Psoas muscle (tissue), 8 donors: ENCODE data around the gene POLR2C. TPM values are rescaled to one million over a fixed set of nuclear protein-coding genes. Genes with fewer than 3 reads are reported as not detected.
"Not testable (repeated sequence)": the region's sequence is repeated elsewhere in the genome, so short reads cannot be mapped to it uniquely, and the experiment has no call there.

Source experiments
- ATAC-seq, 4 donors: fragments of 200-7000 bp; cut with Tn5 transposase; one replicate each; pipeline ENCODE4 v1.9.1; 2020; ENCODE audit warnings: moderate library complexity in 3 of 4, mild to moderate bottlenecking in 2 of 4
- DNase-seq, 2 donors: peaks; one replicate each; pipeline ENCODE4 v3.0.0-alpha.2; 2020
- H3K27ac ChIP-seq: fragments of 200-600 bp; one replicate; pipeline ENCODE4 v1.8.0; 2022
- H3K27me3 ChIP-seq, 3 donors: fragments of 200-600 bp in 1 of 3; one replicate each; pipeline versions ENCODE4 v1.6.1 to v1.8.0; 2013 to 2022; ENCODE audit warnings: low read length in 2 of 3, mild to moderate bottlenecking in 2 of 3, moderate library complexity in 1 of 3; ENCODE audit not compliant: insufficient read depth in 3 of 3
- H3K36me3 ChIP-seq, 2 donors: fragments of 200-600 bp in 1 of 2; one replicate each; pipeline versions ENCODE4 v1.6.1 to v1.8.0; 2013 to 2022; ENCODE audit warnings: low read depth in 1 of 2, mild to moderate bottlenecking in 1 of 2, moderate library complexity in 1 of 2; ENCODE audit not compliant: insufficient read depth in 1 of 2
- H3K4me1 ChIP-seq: fragments of 200-600 bp; one replicate; pipeline ENCODE4 v1.8.0; 2022
- H3K4me3 ChIP-seq: fragments of 200-600 bp; one replicate; pipeline ENCODE4 v1.8.0; 2022; ENCODE audit warnings: mild to moderate bottlenecking
- H3K9me3 ChIP-seq: fragments of 200-600 bp; one replicate; pipeline ENCODE4 v1.8.0; 2022
- CTCF ChIP-seq: fragments of 200-600 bp; IDR thresholded peaks from one replicate; pipeline ENCODE4 v1.8.0; 2022; ENCODE audit warnings: antibody characterized with exemption
- WGBS, 3 donors: extraction: QIAGEN DNeasy Blood & Tissue Kit; methylation state at CpG; one replicate each; pipeline versions ENCODE4 v1.1.6 to v1.1.7; 2013; 5-methylcytosine and 5-hydroxymethylcytosine counted together
- intact Hi-C, 2 donors: fragments of 100-400 bp; cut with DNase I; formaldehyde crosslinking; loops; one replicate each; pipeline versions ENCODE4 v1.11.0 to v1.14.2; 2022
- polyA plus RNA-seq, 3 donors: library from polyadenylated mRNA; stranded (reverse); fragments of 200-250 nt; gene quantifications; one replicate each; pipeline ENCODE4 v1.2.3, GENCODE V29; 2013
- total RNA-seq, 4 donors: library from RNA; stranded (reverse); fragmentation: NEBNext Ultra II Directional in 2 of 4; extraction: Animal tissue kit (Norgen Biotek cat#: 25700) in 2 of 4; gene quantifications; one replicate each; pipeline versions ENCODE4 v1.2.1 to v1.2.4, GENCODE V29; 2021 to 2023
- donor health status: healthy with polysubstance abuse.
- donor health status: DM: no; HTN: no; CAD: no; lungs with moderate emphysema.
- donor health status: Bipolar disorder and iron deficiency.
- donor health status: healthy.
- donor health status: DM: yes; HTN: yes; CAD: no.
- donor health status: DM: no; HTN: no; CAD: no.
- donor health status: DM: no; HTN: no; CAD: no.
- donor health status: DM: yes; HTN: yes; CAD: no.

Gene POLR2C
- total and polyA plus RNA-seq, 7 donors, result 45.1 to 97.1 (median 57.0) TPM

GRCh38 chr16:57432989-57433388 is 29.5 kb upstream of the POLR2C start:
- no peak for TF ChIP-seq CTCF
- DNase-seq (no peak), ATAC-seq (no peak)
- Histone ChIP-seq H3K9me3 (no peaks in the 10 kb centered on the region), H3K4me3 (no peak overlapping the region), H3K36me3 (peaks cover 25 to 98% of the 10 kb centered on the region in 2 donors), H3K4me1 (no peaks in the 10 kb centered on the region), H3K27ac (no peak overlapping the region), H3K27me3 (no peaks in the 10 kb centered on the region)
- intact Hi-C loops, result no loop called here
- 79 to 89% (median 86%) methylated on average over 3 of the region's 3 CpGs for WGBS, 3 donors

- H3K36me3 ChIP-seq, result peaks cover 25 to 98% of the 10 kb centered on the region in 2 donors
- DNase-seq (no peak), ATAC-seq (no peak)
- H3K4me3 ChIP-seq, result no peak overlapping the region
- intact Hi-C loops, result no loop called here
- H3K27ac ChIP-seq, result no peak overlapping the region
- no peaks in the 10 kb centered on the region for H3K27me3 ChIP-seq
- H3K9me3 ChIP-seq, result no peaks in the 10 kb centered on the region
- no peak for TF ChIP-seq CTCF
- WGBS, 3 donors, result 96 to 100% (median 96%) methylated on average over 2 of the region's 2 CpGs
- no peaks in the 10 kb centered on the region for H3K4me1 ChIP-seq
Observed at GRCh38 chr16:57434003-57434402, 28.5 kb upstream of the POLR2C start.

- no peak for DNase-seq
- H3K36me3 ChIP-seq, result peaks cover 22 to 99% of the 10 kb centered on the region in 2 donors
- H3K4me3 ChIP-seq, result no peak overlapping the region
- no peak for TF ChIP-seq CTCF
- H3K27me3 ChIP-seq, result no peaks in the 10 kb centered on the region
- H3K27ac ChIP-seq, result no peak overlapping the region
- intact Hi-C loops, result no loop called here
- ATAC-seq, result no peak
- no peaks in the 10 kb centered on the region for H3K4me1 ChIP-seq
- 77 to 95% (median 91%) methylated on average over 1 of the region's 1 CpG for WGBS, 3 donors
- no peaks in the 10 kb centered on the region for H3K9me3 ChIP-seq
Observed at GRCh38 chr16:57435838-57436237, 26.6 kb upstream of the POLR2C start.

GRCh38 chr16:57439947-57440346 is 22.5 kb upstream of the POLR2C start:
- H3K9me3 ChIP-seq, H3K27ac ChIP-seq, H3K4me3 ChIP-seq, ATAC-seq, H3K27me3 ChIP-seq, intact Hi-C loops, DNase-seq: not testable (repeated sequence)
- Histone ChIP-seq H3K36me3 (peaks cover 10 to 60% of the 10 kb centered on the region in 2 donors), H3K4me1 (peaks cover 10% of the 10 kb centered on the region)
- WGBS, 3 donors, result 97 to 99% (median 98%) methylated on average over 8 of the region's 8 CpGs

- ATAC-seq, intact Hi-C loops, H3K27ac ChIP-seq, H3K27me3 ChIP-seq, H3K4me3 ChIP-seq, H3K9me3 ChIP-seq, DNase-seq: not testable (repeated sequence)
- 73 to 97% (median 96%) methylated on average over 8 of the region's 8 CpGs for WGBS, 3 donors
- peaks cover 16% of the 10 kb centered on the region for H3K4me1 ChIP-seq
- H3K36me3 ChIP-seq, result peaks cover 9 to 54% of the 10 kb centered on the region in 2 donors
Observed at GRCh38 chr16:57440551-57440950, 21.9 kb upstream of the POLR2C start.

GRCh38 chr16:57444711-57445110 is 17.8 kb upstream of the POLR2C start:
- no peak for ATAC-seq
- TF ChIP-seq CTCF, result no peak
- WGBS, 3 donors, result 58 to 81% (median 69%) methylated on average over 3 of the region's 3 CpGs
- Histone ChIP-seq H3K27ac (peak overlapping the region; percentile 33), H3K4me1 (peaks cover 38% of the 10 kb centered on the region), H3K9me3 (no peaks in the 10 kb centered on the region), H3K27me3 (no peaks in the 10 kb centered on the region), H3K4me3 (no peak overlapping the region), H3K36me3 (peaks cover 4 to 13% of the 10 kb centered on the region in 2 donors)
- intact Hi-C loops, result no loop called here
- DNase-seq, result no peak
